ENCODE measurements around the gene MED22. TPM values are rescaled to one million over a fixed set of nuclear protein-coding genes. Genes with fewer than 3 reads are reported as not detected.
"Not testable (repeated sequence)": the region's sequence is repeated elsewhere in the genome, so short reads cannot be mapped to it uniquely, and the experiment has no call there.

MED22 gene
- total and polyA plus RNA-seq, 10 donors, result 13.3 to 33.7 (median 28.3) TPM

- intact Hi-C loops (cut with DNase I; ENCODE audit: low total_unique reads), result no loop called here
- DNase-seq, result no peak
- 88 to 91% (median 90%) methylated on average over 9 to 13 of the region's 13 CpGs for WGBS, 5 donors
Observed at GRCh38 chr9:133301253-133302230, 46.4 kb downstream of the MED22 start.

GRCh38 chr9:133299996-133300395 lies 47.9 kb downstream of the MED22 start:
- H3K9me3 ChIP-seq; H3K4me1 ChIP-seq; intact Hi-C loops (cut with DNase I; ENCODE audit: low total_unique reads); DNase-seq; H3K4me3 ChIP-seq; H3K36me3 ChIP-seq; H3K27ac ChIP-seq: not testable (repeated sequence)
- WGBS, 5 donors, result 78 to 89% (median 87%) methylated on average over 12 to 16 of the region's 16 CpGs
- H3K27me3 ChIP-seq (replicated peaks in 1 of 7), result peaks cover 0 to 53% (median 0%) of the 10 kb centered on the region in 7 donors

More at GRCh38 chr9:133301253-133302230, 46.4 kb downstream of the MED22 start:
- TF ChIP-seq, protein P1, sequence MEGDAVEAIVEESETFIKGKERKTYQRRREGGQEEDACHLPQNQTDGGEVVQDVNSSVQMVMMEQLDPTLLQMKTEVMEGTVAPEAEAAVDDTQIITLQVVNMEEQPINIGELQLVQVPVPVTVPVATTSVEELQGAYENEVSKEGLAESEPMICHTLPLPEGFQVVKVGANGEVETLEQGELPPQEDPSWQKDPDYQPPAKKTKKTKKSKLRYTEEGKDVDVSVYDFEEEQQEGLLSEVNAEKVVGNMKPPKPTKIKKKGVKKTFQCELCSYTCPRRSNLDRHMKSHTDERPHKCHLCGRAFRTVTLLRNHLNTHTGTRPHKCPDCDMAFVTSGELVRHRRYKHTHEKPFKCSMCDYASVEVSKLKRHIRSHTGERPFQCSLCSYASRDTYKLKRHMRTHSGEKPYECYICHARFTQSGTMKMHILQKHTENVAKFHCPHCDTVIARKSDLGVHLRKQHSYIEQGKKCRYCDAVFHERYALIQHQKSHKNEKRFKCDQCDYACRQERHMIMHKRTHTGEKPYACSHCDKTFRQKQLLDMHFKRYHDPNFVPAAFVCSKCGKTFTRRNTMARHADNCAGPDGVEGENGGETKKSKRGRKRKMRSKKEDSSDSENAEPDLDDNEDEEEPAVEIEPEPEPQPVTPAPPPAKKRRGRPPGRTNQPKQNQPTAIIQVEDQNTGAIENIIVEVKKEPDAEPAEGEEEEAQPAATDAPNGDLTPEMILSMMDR (IDR thresholded peaks at IDR 0.05 in 8 of 11, conservative IDR thresholded peaks at IDR 0.05 in 3 of 11), result no peak
- TF ChIP-seq POLR2A (IDR thresholded peaks at IDR 0.05), result no peak
- no peak for TF ChIP-seq POLR2AphosphoS5 (IDR thresholded peaks at IDR 0.05)
- Histone ChIP-seq H3K9me3 (no peaks in the 10 kb centered on the region), H3K4me1 (no peaks in the 10 kb centered on the region), H3K27me3 (replicated peaks in 1 of 7) (peaks cover 0 to 44% (median 0%) of the 10 kb centered on the region in 7 donors), H3K4me3 (no peak overlapping the region), H3K36me3 (no peaks in the 10 kb centered on the region), H3K27ac (no peak overlapping the region)

GRCh38 chr9:133294257-133294656 lies 53.7 kb downstream of the MED22 start:
- no peak for DNase-seq
- no peak overlapping the region for H3K27ac ChIP-seq
- no peaks in the 10 kb centered on the region for H3K4me1 ChIP-seq
- H3K4me3 ChIP-seq, result no peak overlapping the region
- intact Hi-C loops (cut with DNase I; ENCODE audit: low total_unique reads), result no loop called here
- WGBS, 5 donors, result 47 to 68% (median 66%) methylated on average over 1 of the region's 1 CpG
- peaks cover 0 to 40% (median 24%) of the 10 kb centered on the region in 8 donors for H3K9me3 ChIP-seq
- peaks cover 0 to 50% (median 0%) of the 10 kb centered on the region in 7 donors for H3K27me3 ChIP-seq (replicated peaks in 1 of 7)
- no peaks in the 10 kb centered on the region for H3K36me3 ChIP-seq
- TF ChIP-seq POLR2A (IDR thresholded peaks at IDR 0.05) (no peak), POLR2AphosphoS5 (IDR thresholded peaks at IDR 0.05) (no peak)
- TF ChIP-seq, protein P1 (IDR thresholded peaks at IDR 0.05 in 8 of 11, conservative IDR thresholded peaks at IDR 0.05 in 3 of 11), result no peak

GRCh38 chr9:133290751-133291302 lies 57.1 kb downstream of the MED22 start:
- Histone ChIP-seq H3K9me3 (peaks cover 4 to 56% (median 36%) of the 10 kb centered on the region in 8 donors), H3K36me3 (no peaks in the 10 kb centered on the region), H3K27ac (no peak overlapping the region), H3K4me3 (no peak overlapping the region), H3K4me1 (no peaks in the 10 kb centered on the region), H3K27me3 (replicated peaks in 1 of 7) (peaks cover 0 to 24% (median 0%) of the 10 kb centered on the region in 7 donors)
- intact Hi-C loops (cut with DNase I; ENCODE audit: low total_unique reads), result no loop called here
- no peak for DNase-seq
- TF ChIP-seq POLR2A (IDR thresholded peaks at IDR 0.05) (no peak), POLR2AphosphoS5 (IDR thresholded peaks at IDR 0.05) (no peak)
- TF ChIP-seq, protein P1 (IDR thresholded peaks at IDR 0.05 in 8 of 11, conservative IDR thresholded peaks at IDR 0.05 in 3 of 11), result no peak
- WGBS, 5 donors, result 89 to 93% (median 91%) methylated on average over 2 of the region's 2 CpGs

Small RNA genes lying within 50 kb of the gene (small RNA-seq; reads per million reads assigned to genes)
- gene RF00019 (0 reads per million in 4 donors), gene SNORD24 (0 reads per million in 4 donors), gene SNORD36A (0 reads per million in 4 donors), gene SNORD36B (0 reads per million in 4 donors), gene SNORD36C (0 reads per million in 4 donors)

Other genes starting within 250 kb of the MED22 start
- 10 to 100 TPM; 50.6 to 74.3 (median 60.3) TPM for gene RALGDS, start 226.9 kb downstream of the MED22 start, total RNA-seq
- 10 to 100 TPM; 21.3 to 40.1 (median 27.2) TPM for gene RALGDS, start 226.9 kb downstream of the MED22 start, polyA plus RNA-seq
- gene GBGT1, start 184.2 kb downstream of the MED22 start, total RNA-seq, result 10 to 100 TPM; 16.8 to 52.8 (median 31.2) TPM
- gene GBGT1, start 184.2 kb downstream of the MED22 start, polyA plus RNA-seq, result 10 to 100 TPM in 2 of 3 donors, 1 to 10 TPM in 1; 9.2 to 14.1 (median 10.7) TPM
- gene OBP2B, start 138.9 kb downstream of the MED22 start, total RNA-seq, result under 1 TPM in 1 of 7 donors, not detected in 6; 0.95 TPM
- gene OBP2B, start 138.9 kb downstream of the MED22 start, polyA plus RNA-seq, result under 1 TPM in 2 of 3 donors, not detected in 1; 0.16 to 0.38 TPM
- 1 to 10 TPM; 1.1 to 5.8 (median 2.7) TPM for gene ABO, start 72.9 kb downstream of the MED22 start, total RNA-seq
- under 1 TPM; 0.26 to 0.96 (median 0.64) TPM for gene ABO, start 72.9 kb downstream of the MED22 start, polyA plus RNA-seq
- gene SURF6, start 11.9 kb downstream of the MED22 start, total RNA-seq, result 10 to 100 TPM; 13.2 to 20.0 (median 17.0) TPM
- 10 to 100 TPM; 13.2 to 28.6 (median 17.4) TPM for gene SURF6, start 11.9 kb downstream of the MED22 start, polyA plus RNA-seq
- 1,000 to 10,000 TPM; 1,381 to 1,842 (median 1,641) TPM for gene RPL7A, start 87 bp upstream of the MED22 start, total RNA-seq
- 1,000 to 10,000 TPM; 3,611 to 6,342 (median 5,850) TPM for gene RPL7A, start 87 bp upstream of the MED22 start, polyA plus RNA-seq
- 10 to 100 TPM; 31.4 to 37.7 (median 35.6) TPM for gene SURF1, start 8.4 kb upstream of the MED22 start, total RNA-seq
- gene SURF1, start 8.4 kb upstream of the MED22 start, polyA plus RNA-seq, result 10 to 100 TPM; 72.0 to 75.6 (median 72.5) TPM
- gene SURF2, start 8.4 kb upstream of the MED22 start, total RNA-seq, result 10 to 100 TPM in 5 of 7 donors, 1 to 10 TPM in 2; 6.5 to 19.9 (median 12.4) TPM
- gene SURF2, start 8.4 kb upstream of the MED22 start, polyA plus RNA-seq, result 10 to 100 TPM; 31.4 to 32.6 (median 31.5) TPM
- gene SURF4, start 27.9 kb upstream of the MED22 start, total RNA-seq, result 100 to 1,000 TPM in 3 of 7 donors, 10 to 100 TPM in 4; 82.6 to 115 (median 92.1) TPM
- gene SURF4, start 27.9 kb upstream of the MED22 start, polyA plus RNA-seq, result 10 to 100 TPM; 21.9 to 50.7 (median 29.7) TPM
- under 1 TPM in 5 of 7 donors, not detected in 2; 0.29 to 0.98 (median 0.44) TPM for gene STKLD1, start 28.2 kb upstream of the MED22 start, total RNA-seq
- 1 to 10 TPM in 2 of 3 donors, under 1 TPM in 1; 0.96 to 1.5 (median 1.0) TPM for gene STKLD1, start 28.2 kb upstream of the MED22 start, polyA plus RNA-seq
- gene REXO4, start 69.9 kb upstream of the MED22 start, total RNA-seq, result 10 to 100 TPM; 21.5 to 25.8 (median 22.8) TPM
- gene REXO4, start 69.9 kb upstream of the MED22 start, polyA plus RNA-seq, result 10 to 100 TPM; 20.0 to 23.2 (median 20.1) TPM
- gene ADAMTS13, start 74.2 kb upstream of the MED22 start, total RNA-seq, result 1 to 10 TPM; 1.1 to 3.9 (median 1.6) TPM
- 1 to 10 TPM; 3.4 to 4.8 (median 3.9) TPM for gene ADAMTS13, start 74.2 kb upstream of the MED22 start, polyA plus RNA-seq
- gene CACFD1, start 111.8 kb upstream of the MED22 start, total RNA-seq, result 10 to 100 TPM in 5 of 7 donors, 1 to 10 TPM in 2; 10.0 to 14.2 (median 12.6) TPM
- gene CACFD1, start 111.8 kb upstream of the MED22 start, polyA plus RNA-seq, result 10 to 100 TPM in 1 of 3 donors, 1 to 10 TPM in 2; 4.7 to 12.7 (median 6.6) TPM
- gene SLC2A6, start 131.0 kb upstream of the MED22 start, total RNA-seq, result 10 to 100 TPM; 15.4 to 28.7 (median 20.9) TPM
- gene SLC2A6, start 131.0 kb upstream of the MED22 start, polyA plus RNA-seq, result 10 to 100 TPM; 15.4 to 35.0 (median 32.8) TPM
- not detected for gene MYMK, start 176.8 kb upstream of the MED22 start, total RNA-seq
- gene MYMK, start 176.8 kb upstream of the MED22 start, polyA plus RNA-seq, result not detected
- 10 to 100 TPM in 1 of 7 donors, 1 to 10 TPM in 6; 1.6 to 10.1 (median 4.1) TPM for gene ADAMTSL2, start 186.6 kb upstream of the MED22 start, total RNA-seq
- gene ADAMTSL2, start 186.6 kb upstream of the MED22 start, polyA plus RNA-seq, result 10 to 100 TPM in 1 of 3 donors, 1 to 10 TPM in 2; 3.0 to 11.7 (median 4.5) TPM

Measured in spleen (tissue), 11 donors.